SK-N-SH (cell line): ENCODE data around the gene HEXA. TPM values are rescaled to one million over a fixed set of nuclear protein-coding genes. Genes with fewer than 3 reads are reported as not detected.

Experiments used
- CTCF ChIA-PET: fragments of 300-600, 350-600 bp; formaldehyde crosslinking; extraction: SDS; loops from one replicate; lab custom pipeline; 2021; lab: Yijun Ruan, JAX
- POLR2A ChIA-PET: fragments of 350-600 bp; sonication (Branson Sonifier 250); formaldehyde crosslinking; extraction: SDS; loops from one replicate; lab custom pipeline; 2020; ENCODE audit warnings: antibody characterized with exemption, inconsistent platforms; lab: Yijun Ruan, JAX
- DNase-seq: peaks from one replicate; pipeline ENCODE4 v3.0.0; 2012
- H2AFZ ChIP-seq: fragments of 200-600 bp; sonication (generic); 2 replicates; pipeline ENCODE4 v1.8.1; 2016; ENCODE audit warnings: antibody characterized with exemption, mild to moderate bottlenecking, low read depth
- H3F3A ChIP-seq: fragments of 200-600 bp; sonication (generic); replicated peaks from 2 replicates; pipeline ENCODE3; 2016; ENCODE audit warnings: antibody characterized with exemption, mild to moderate bottlenecking; ENCODE audit not compliant: insufficient read depth
- H3K27ac ChIP-seq, 2 experiments: fragments of 200-500 bp in 1 of 2; fragments of 200-600 bp in 1 of 2; sonication (Bioruptor generic) in 1 of 2; sonication (generic), shearing (Covaris generic) in 1 of 2; 2 replicates each; pipeline versions ENCODE4 v1.5.1 to v1.6.1; 2014 to 2016; ENCODE audit warnings: low read depth in 2 of 2, inconsistent platforms in 1 of 2, low read length in 1 of 2, mild to moderate bottlenecking in 1 of 2, mixed read lengths in 1 of 2
- H3K27me3 ChIP-seq: fragments of 200-600 bp; sonication (generic), shearing (Covaris generic); 2 replicates; pipeline ENCODE4 v1.6.1; 2016; ENCODE audit warnings: mixed run types; ENCODE audit not compliant: insufficient read depth
- H3K36me3 ChIP-seq, 2 experiments: fragments of 200-500 bp in 1 of 2; fragments of 200-600 bp in 1 of 2; sonication (Bioruptor generic) in 1 of 2; sonication (generic) in 1 of 2; replicated peaks in 1 of 2; 2 replicates each; pipeline versions ENCODE3 to v1.5.1; 2014 to 2016; ENCODE audit warnings: low read length in 1 of 2, mild to moderate bottlenecking in 1 of 2; ENCODE audit not compliant: insufficient read depth in 2 of 2, control insufficient read depth in 1 of 2
- H3K4me1 ChIP-seq, 2 experiments: fragments of 200-500 bp in 1 of 2; fragments of 200-600 bp in 1 of 2; sonication (Bioruptor generic) in 1 of 2; sonication (generic), shearing (Covaris generic) in 1 of 2; 2 replicates each; pipeline versions ENCODE4 v1.5.1 to v1.6.1; 2014 to 2016; ENCODE audit warnings: low read depth in 1 of 2, low read length in 1 of 2, mixed run types in 1 of 2; ENCODE audit not compliant: insufficient read depth in 2 of 2, control insufficient read depth in 1 of 2
- H3K4me2 ChIP-seq: fragments of 200-600 bp; sonication (generic), shearing (Covaris generic); 2 replicates; pipeline ENCODE4 v1.6.1; 2017; ENCODE audit warnings: mixed run types
- H3K4me3 ChIP-seq, 2 experiments: fragments of 200-500 bp in 1 of 2; fragments of 200-600 bp in 1 of 2; sonication (Bioruptor generic) in 1 of 2; sonication (generic), shearing (Covaris generic) in 1 of 2; 2 replicates each; pipeline versions ENCODE4 v1.5.1 to v1.8.1; 2014 to 2016; ENCODE audit warnings: low read depth in 2 of 2, inconsistent platforms in 1 of 2, low read length in 1 of 2, mild to moderate bottlenecking in 1 of 2, mixed read lengths in 1 of 2, moderate library complexity in 1 of 2
- H3K79me2 ChIP-seq: fragments of 200-600 bp; sonication (generic); 2 replicates; pipeline ENCODE4 v1.8.1; 2017; ENCODE audit warnings: mild to moderate bottlenecking; ENCODE audit not compliant: insufficient read depth
- H3K9ac ChIP-seq: fragments of 200-600 bp; sonication (generic); 2 replicates; pipeline ENCODE4 v1.6.1; 2017; ENCODE audit warnings: mixed run types
- H3K9me2 ChIP-seq: fragments of 200-600 bp; sonication (generic); 2 replicates; pipeline ENCODE4 v1.6.1; 2017; ENCODE audit warnings: mixed run types
- H3K9me3 ChIP-seq: fragments of 200-600 bp; sonication (generic); 2 replicates; pipeline ENCODE4 v1.6.1; 2017; ENCODE audit warnings: mixed run types, mild to moderate bottlenecking, moderate library complexity
- H4K20me1 ChIP-seq: fragments of 200-600 bp; sonication (generic); 2 replicates; pipeline ENCODE4 v1.6.1; 2017; ENCODE audit warnings: mild to moderate bottlenecking, mixed run types; ENCODE audit not compliant: insufficient read depth
- ELF1 ChIP-seq: IDR thresholded peaks from 2 replicates; pipeline ENCODE4 v1.4.0; 2012
- EP300 ChIP-seq, 2 experiments: IDR thresholded peaks; 2 replicates each; pipeline versions ENCODE4 v1.4.0 to v1.6.1; 2012; ENCODE audit warnings: borderline replicate concordance in 1 of 2, low read depth in 1 of 2, low read length in 1 of 2
- EZH2phosphoT487 ChIP-seq: fragments of 200-600 bp; sonication (generic); IDR thresholded peaks from 2 replicates; pipeline ENCODE4 v1.6.1; 2017; ENCODE audit warnings: low read depth, mixed run types, mild to moderate bottlenecking, antibody characterized with exemption, moderate library complexity, borderline replicate concordance
- FOSL2 ChIP-seq: IDR thresholded peaks from 2 replicates; pipeline ENCODE4 v1.4.0; 2012; ENCODE audit warnings: low read depth, mild to moderate bottlenecking, moderate library complexity, borderline replicate concordance
- FOXJ3 ChIP-seq: sonication (generic); formaldehyde crosslinking; IDR thresholded peaks from 2 replicates; pipeline ENCODE4 v1.5.1; 2020; ENCODE audit warnings: mild to moderate bottlenecking, missing genetic modification reagents
- FOXM1 ChIP-seq: IDR thresholded peaks from 2 replicates; pipeline ENCODE4 v1.4.0; 2012; ENCODE audit warnings: low read depth, mild to moderate bottlenecking
- GABPA ChIP-seq: IDR thresholded peaks from 2 replicates; pipeline ENCODE4 v1.4.0; 2012; ENCODE audit warnings: low read depth, mild to moderate bottlenecking
- MEF2A ChIP-seq: IDR thresholded peaks from 2 replicates; pipeline ENCODE4 v1.4.0; 2012; ENCODE audit warnings: low read depth, borderline replicate concordance
- MXI1 ChIP-seq: IDR thresholded peaks from 2 replicates; pipeline ENCODE4 v1.6.1; 2012; ENCODE audit warnings: mild to moderate bottlenecking, low read depth, low read length, improper control_type of control experiment
- NRF1 ChIP-seq: IDR thresholded peaks from 2 replicates; pipeline ENCODE4 v1.6.1; 2012; ENCODE audit warnings: low read depth, mild to moderate bottlenecking, low read length
- RCOR1 ChIP-seq: fragments of 150-350 bp; IDR thresholded peaks from 2 replicates; pipeline ENCODE4 v1.6.1; 2017; ENCODE audit warnings: antibody characterized with exemption, low read length
- TCF12 ChIP-seq: IDR thresholded peaks from 2 replicates; pipeline ENCODE4 v1.4.0; 2012
- YY1 ChIP-seq: IDR thresholded peaks from 2 replicates; pipeline ENCODE4 v1.4.0; 2012; ENCODE audit warnings: low read depth, mild to moderate bottlenecking
- WGBS: methylation state at CpG from one replicate; pipeline ENCODE4 v1.1.6; 2017; ENCODE audit warnings: low lambda C conversion rate; 5-methylcytosine and 5-hydroxymethylcytosine counted together
- polyA plus RNA-seq, 3 experiments: library from polyadenylated mRNA; depleted of rRNA; stranded (reverse); fragments of >200 nt; gene quantifications; 2 replicates each; pipeline ENCODE4 v1.2.3, GENCODE V29; 2012
- TF ChIP-seq, protein P1 (sequence below): IDR thresholded peaks from 2 replicates; pipeline ENCODE4 v1.4.0; 2012; ENCODE audit warnings: low read depth
- TF ChIP-seq, protein P2 (sequence below): fragments of 200-600 bp; sonication (generic); IDR thresholded peaks from 2 replicates; pipeline ENCODE4 v1.6.1; 2017; ENCODE audit warnings: antibody characterized with exemption, mild to moderate bottlenecking, moderate library complexity

Gene HEXA
- polyA plus RNA-seq, 1 of the 3 experiments (the other 2 are of a cell fraction): 251 TPM

DNA sequence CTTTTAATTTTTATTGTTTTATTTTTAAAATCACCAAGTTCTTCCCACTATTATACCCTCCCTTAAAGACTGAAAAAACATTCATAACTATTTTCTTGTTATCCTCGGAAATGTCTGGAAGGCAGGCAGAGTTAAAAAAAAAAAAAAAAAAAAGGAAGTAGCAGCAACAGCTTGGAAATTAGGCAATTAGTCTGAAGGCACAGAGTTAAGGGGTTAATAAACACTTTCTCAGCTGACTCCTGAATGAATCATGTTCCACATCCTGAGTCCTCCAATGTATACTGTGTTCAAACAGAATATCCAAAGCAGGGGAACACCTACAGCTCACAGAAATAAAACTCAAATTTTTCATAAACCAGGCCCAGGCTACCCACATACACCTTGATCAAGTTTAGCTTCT is 5.8 kb downstream of the HEXA start:
- H4K20me1 ChIP-seq: no peaks in the 10 kb centered on the region
- H3K9me2 ChIP-seq: no peaks in the 10 kb centered on the region
- no peak overlapping the region for H3K4me2 ChIP-seq
- no peak for DNase-seq
- ChIA-PET POLR2A (no interaction called here), CTCF (interaction anchor here (0.8 kb wide), 1 partner anchor 11 kb away, joined by 3 read pairs; no protein-coding TSS in a partner anchor)
- TF ChIP-seq YY1 (no peak), EZH2phosphoT487 (no peak), ELF1 (no peak), RCOR1 (no peak), FOXM1 (no peak), EP300 (IDR thresholded peaks at IDR 0.05; ENCODE audit: borderline replicate concordance in 1 of 2, low read depth in 1 of 2, low read length in 1 of 2) (no peak), GABPA (no peak), NRF1 (no peak), TCF12 (no peak)
- TF ChIP-seq, protein P1, sequence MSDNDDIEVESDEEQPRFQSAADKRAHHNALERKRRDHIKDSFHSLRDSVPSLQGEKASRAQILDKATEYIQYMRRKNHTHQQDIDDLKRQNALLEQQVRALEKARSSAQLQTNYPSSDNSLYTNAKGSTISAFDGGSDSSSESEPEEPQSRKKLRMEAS: no peak
- no peaks in the 10 kb centered on the region for H3F3A ChIP-seq
- no peak overlapping the region for H2AFZ ChIP-seq
- no peak overlapping the region for H3K4me3 ChIP-seq
- no peak overlapping the region for H3K27ac ChIP-seq
- peaks cover 54% of the 10 kb centered on the region for H3K79me2 ChIP-seq
- H3K36me3 ChIP-seq: peaks cover 3 to 6% of the 10 kb centered on the region in 2 experiments
- no peaks in the 10 kb centered on the region for H3K27me3 ChIP-seq
- H3K9ac ChIP-seq: no peak overlapping the region
- H3K4me1 ChIP-seq: peaks cover 4 to 6% of the 10 kb centered on the region in 2 experiments; a peak in 3 of 4 replicates
- 94% methylated on average over 1 of the region's 1 CpG for WGBS
- H3K9me3 ChIP-seq: no peaks in the 10 kb centered on the region

DNA sequence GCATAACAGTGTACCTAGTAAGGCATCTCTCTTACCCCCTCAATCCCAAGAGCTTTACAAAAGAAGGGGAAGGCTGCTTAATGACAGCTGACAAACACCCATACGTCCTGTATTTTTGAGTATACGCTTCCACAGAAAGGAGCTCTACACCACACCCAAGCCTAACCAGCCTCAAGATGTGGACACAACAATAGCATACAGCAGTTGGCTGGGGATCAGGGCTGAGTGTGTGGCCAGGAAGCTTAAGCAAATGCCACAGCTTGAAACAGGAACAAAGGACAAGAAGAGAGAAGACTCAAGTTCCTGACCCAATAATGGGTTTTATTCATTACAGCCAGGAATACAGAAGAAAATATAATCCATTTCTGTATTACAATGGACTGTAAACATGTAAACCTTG is 6.9 kb downstream of the HEXA start:
- no peak overlapping the region for H3K4me3 ChIP-seq
- H3K4me1 ChIP-seq: no peaks in the 10 kb centered on the region
- POLR2A ChIA-PET: no interaction called here
- H3K9me2 ChIP-seq: no peaks in the 10 kb centered on the region
- no peak overlapping the region for H3K9ac ChIP-seq
- no peaks in the 10 kb centered on the region for H4K20me1 ChIP-seq
- no peak overlapping the region for H2AFZ ChIP-seq
- no peak overlapping the region for H3K4me2 ChIP-seq
- H3K79me2 ChIP-seq: peaks cover 43% of the 10 kb centered on the region
- WGBS: 100% methylated on average over 2 of the region's 2 CpGs
- CTCF ChIA-PET: interaction anchor here (1.4 kb wide), 1 partner anchor 56 kb away, joined by 4 read pairs; no protein-coding TSS in a partner anchor
- TF ChIP-seq, protein P1: no peak
- no peak for TF ChIP-seq MEF2A
- no peak for TF ChIP-seq EZH2phosphoT487
- TF ChIP-seq, protein P2, sequence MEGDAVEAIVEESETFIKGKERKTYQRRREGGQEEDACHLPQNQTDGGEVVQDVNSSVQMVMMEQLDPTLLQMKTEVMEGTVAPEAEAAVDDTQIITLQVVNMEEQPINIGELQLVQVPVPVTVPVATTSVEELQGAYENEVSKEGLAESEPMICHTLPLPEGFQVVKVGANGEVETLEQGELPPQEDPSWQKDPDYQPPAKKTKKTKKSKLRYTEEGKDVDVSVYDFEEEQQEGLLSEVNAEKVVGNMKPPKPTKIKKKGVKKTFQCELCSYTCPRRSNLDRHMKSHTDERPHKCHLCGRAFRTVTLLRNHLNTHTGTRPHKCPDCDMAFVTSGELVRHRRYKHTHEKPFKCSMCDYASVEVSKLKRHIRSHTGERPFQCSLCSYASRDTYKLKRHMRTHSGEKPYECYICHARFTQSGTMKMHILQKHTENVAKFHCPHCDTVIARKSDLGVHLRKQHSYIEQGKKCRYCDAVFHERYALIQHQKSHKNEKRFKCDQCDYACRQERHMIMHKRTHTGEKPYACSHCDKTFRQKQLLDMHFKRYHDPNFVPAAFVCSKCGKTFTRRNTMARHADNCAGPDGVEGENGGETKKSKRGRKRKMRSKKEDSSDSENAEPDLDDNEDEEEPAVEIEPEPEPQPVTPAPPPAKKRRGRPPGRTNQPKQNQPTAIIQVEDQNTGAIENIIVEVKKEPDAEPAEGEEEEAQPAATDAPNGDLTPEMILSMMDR: no peak
- TF ChIP-seq FOXJ3 (CRISPR knock-in tag): no peak
- TF ChIP-seq MXI1: no peak
- TF ChIP-seq ELF1: no peak
- TF ChIP-seq FOSL2: no peak
- no peak for TF ChIP-seq FOXM1
- H3K27me3 ChIP-seq: no peaks in the 10 kb centered on the region
- no peak overlapping the region for H3K27ac ChIP-seq
- H3K36me3 ChIP-seq: peaks cover 3 to 6% of the 10 kb centered on the region in 2 experiments
- no peaks in the 10 kb centered on the region for H3K9me3 ChIP-seq
- no peak for DNase-seq
- no peaks in the 10 kb centered on the region for H3F3A ChIP-seq
